ENCODE results near the gene TMEM163.

The TMEM163 gene

DNA sequence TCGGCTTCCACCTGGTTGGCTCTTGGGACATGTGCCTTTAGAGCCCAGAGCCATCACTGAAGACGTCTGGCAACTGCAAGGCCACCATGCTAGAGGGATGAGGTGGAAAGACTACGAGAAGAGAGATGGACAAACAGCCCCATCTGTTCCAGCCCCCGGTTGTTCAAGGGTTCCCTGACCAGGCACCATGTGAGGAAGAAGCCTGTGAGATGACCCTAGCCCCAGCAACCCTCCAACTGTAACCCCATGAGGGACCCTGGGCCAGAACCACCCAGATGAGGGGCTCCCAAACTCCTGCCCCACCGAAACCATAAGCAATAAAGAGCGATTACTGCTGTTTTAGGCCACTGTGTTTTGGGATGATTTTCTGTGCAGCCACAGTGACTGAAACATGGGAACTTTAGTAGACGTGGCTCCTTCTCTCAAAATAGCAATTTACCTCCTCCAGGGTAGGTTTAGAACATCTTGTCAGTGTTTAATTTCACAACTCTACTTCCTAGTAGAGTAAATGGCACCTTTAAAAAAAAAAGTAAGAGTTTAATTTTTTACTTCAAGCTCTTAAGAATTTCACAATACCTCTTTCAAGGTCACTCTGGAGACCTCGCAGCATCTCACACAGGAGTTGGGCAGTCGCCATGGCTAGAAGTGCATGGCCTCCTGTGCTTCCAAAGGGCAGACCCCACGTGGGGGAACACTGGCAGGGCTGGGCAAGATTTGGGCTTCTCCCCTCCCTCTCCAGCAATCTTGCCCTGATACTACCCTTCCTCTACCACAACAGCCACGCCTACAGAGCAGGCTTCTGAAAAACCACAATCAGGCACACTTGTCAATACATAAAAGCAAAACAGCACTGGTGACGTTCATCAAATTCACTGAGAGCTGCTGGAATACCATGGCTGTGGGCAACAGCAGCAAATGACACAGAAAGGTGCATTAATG, 48.8 kb downstream of the TMEM163 start:
- H3K4me3 ChIP-seq (ENCODE audit: low read depth, low read length): no peak overlapping the region

DNA sequence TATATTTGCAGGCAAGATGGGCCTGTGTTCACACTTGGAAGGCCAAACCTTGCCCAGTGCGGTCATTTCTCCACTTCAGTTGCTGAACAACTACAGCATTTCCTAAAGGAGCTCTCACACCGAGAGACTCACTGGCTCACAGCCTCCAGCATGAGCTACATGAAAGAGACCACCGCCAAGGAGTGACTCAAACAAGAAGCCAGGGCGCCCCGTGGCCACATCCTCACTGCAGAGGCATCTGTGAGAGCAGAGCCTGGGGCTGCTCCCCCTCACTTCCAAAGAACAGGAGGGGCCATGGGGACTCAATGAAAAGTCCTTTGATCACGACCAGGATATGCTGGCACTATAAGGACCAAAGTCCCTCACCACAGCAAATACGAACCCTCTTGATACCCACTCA, 50.0 kb downstream of the TMEM163 start:
- no peak for DNase-seq (ENCODE audit: low read depth)
- H3K4me3 ChIP-seq (ENCODE audit: low read depth, low read length): no peak overlapping the region
- TF ChIP-seq, protein P1, sequence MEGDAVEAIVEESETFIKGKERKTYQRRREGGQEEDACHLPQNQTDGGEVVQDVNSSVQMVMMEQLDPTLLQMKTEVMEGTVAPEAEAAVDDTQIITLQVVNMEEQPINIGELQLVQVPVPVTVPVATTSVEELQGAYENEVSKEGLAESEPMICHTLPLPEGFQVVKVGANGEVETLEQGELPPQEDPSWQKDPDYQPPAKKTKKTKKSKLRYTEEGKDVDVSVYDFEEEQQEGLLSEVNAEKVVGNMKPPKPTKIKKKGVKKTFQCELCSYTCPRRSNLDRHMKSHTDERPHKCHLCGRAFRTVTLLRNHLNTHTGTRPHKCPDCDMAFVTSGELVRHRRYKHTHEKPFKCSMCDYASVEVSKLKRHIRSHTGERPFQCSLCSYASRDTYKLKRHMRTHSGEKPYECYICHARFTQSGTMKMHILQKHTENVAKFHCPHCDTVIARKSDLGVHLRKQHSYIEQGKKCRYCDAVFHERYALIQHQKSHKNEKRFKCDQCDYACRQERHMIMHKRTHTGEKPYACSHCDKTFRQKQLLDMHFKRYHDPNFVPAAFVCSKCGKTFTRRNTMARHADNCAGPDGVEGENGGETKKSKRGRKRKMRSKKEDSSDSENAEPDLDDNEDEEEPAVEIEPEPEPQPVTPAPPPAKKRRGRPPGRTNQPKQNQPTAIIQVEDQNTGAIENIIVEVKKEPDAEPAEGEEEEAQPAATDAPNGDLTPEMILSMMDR (IDR thresholded peaks at IDR 0.05; ENCODE audit: control insufficient read depth, extremely low read depth, insufficient read depth): no peak

More for the DNA sequence above, 48.8 kb downstream of the TMEM163 start:
- DNase-seq (ENCODE audit: low read depth): no peak
- TF ChIP-seq, protein P1 (IDR thresholded peaks at IDR 0.05; ENCODE audit: control insufficient read depth, extremely low read depth, insufficient read depth): no peak

- TF ChIP-seq, protein P1 (IDR thresholded peaks at IDR 0.05; ENCODE audit: control insufficient read depth, extremely low read depth, insufficient read depth): no peak
- H3K4me3 ChIP-seq (ENCODE audit: low read depth, low read length): no peak overlapping the region
- no peak for DNase-seq (ENCODE audit: low read depth)
Observed at GRCh38 chr2:134667541-134667940, 51.3 kb downstream of the TMEM163 start.

DNA sequence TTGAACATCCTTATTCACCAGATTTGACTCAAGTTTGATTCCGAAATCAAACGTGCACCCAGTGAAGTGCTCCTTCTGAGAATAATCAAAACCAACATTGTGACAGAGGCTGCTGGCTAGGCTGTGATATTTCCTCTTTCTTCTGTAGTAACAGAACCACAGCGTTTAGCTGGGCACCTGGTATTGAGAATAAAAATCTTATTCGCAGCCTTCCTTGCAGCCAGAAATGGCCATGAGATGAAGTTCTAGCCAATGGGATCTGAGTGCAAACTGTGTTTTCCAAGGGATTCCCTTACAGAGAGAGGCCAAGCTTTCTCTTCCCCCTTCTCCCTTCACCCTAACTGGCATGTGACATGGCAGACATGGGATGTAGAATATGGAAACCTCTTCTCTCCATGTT, 51.7 kb downstream of the TMEM163 start:
- no peak for DNase-seq (ENCODE audit: low read depth)
- H3K4me3 ChIP-seq (ENCODE audit: low read depth, low read length): no peak overlapping the region
- TF ChIP-seq, protein P1 (IDR thresholded peaks at IDR 0.05; ENCODE audit: control insufficient read depth, extremely low read depth, insufficient read depth): no peak

DNA sequence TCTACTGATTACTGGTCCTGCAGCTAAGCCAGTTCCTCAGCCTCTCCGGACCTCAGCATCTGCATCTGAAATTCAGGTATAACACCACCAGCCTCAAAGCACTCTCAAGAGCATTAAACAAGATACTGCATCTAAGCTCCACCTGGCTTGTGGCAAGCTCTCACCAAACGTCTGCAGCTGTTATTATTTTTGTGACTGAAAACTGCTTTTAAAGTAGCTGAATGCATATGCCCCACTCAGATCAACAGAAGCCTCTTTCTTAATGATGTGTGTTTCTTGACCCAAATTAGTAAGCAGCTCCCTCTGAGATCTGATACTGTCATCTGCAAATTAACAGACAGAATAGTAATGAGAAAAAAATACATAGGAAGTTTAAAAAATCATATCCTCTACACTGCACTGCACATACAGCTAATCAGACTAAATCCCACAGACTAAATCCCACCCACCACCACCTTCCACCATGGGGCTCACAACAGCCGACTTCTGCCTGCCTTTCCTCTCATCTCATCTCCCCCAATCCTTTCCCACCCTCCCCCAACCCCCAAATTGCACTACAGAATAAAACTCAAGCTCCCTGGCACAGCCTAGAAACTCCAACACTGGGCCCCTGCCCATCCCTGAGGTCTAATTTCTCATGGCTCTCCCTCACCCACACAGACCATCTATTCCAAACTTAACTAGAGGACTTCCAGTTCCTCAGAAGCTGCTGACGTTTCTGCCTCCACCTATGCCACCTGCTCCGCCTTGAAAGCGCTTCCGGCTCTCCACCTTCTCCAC, 52.9 kb downstream of the TMEM163 start:
- TF ChIP-seq, protein P1 (IDR thresholded peaks at IDR 0.05; ENCODE audit: control insufficient read depth, extremely low read depth, insufficient read depth): no peak
- no peak overlapping the region for H3K4me3 ChIP-seq (ENCODE audit: low read depth, low read length)
- no peak for DNase-seq (ENCODE audit: low read depth)

GRCh38 chr2:134663451-134664450, 55.0 kb downstream of the TMEM163 start:
- TF ChIP-seq, protein P1 (IDR thresholded peaks at IDR 0.05; ENCODE audit: control insufficient read depth, extremely low read depth, insufficient read depth): no peak
- no peak overlapping the region for H3K4me3 ChIP-seq (ENCODE audit: low read depth, low read length)
- DNase-seq (ENCODE audit: low read depth): no peak

Data from LNCaP clone FGC (cell line).